ENCODE data around the gene PDE1C.

DNA sequence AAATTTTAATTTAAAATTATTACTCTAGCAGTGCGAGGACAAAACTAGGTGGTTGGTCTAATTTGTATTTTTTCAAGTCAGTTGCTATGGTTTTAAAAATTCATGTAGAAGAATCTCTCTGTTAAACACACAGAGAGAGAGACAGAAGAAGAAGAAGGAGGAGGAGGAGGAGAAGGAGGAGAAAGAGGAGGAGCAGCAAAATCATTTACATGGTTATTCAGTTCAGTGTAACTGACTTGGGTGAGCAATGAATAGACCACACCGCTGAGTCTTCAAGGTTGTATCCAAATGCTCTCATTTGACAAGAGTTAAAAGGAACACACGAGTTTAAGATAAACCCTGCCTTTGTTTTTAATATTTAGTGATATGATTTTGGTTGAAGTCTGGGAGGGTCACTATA, 131.1 kb downstream of the PDE1C start:
- TF ChIP-seq EZH2phosphoT487 (IDR thresholded peaks at IDR 0.05; ENCODE audit: insufficient read depth, low read depth): no peak
- no peak for TF ChIP-seq EZH2 (IDR thresholded peaks at IDR 0.05; ENCODE audit: insufficient read depth, poor library complexity, severe bottlenecking)

All from GM23248 (cell line).